ENCODE measurements around the gene TXNDC16. TPM values are rescaled to one million over a fixed set of nuclear protein-coding genes. Genes with fewer than 3 reads are reported as not detected.
"Not testable (repeated sequence)": the region's sequence is repeated elsewhere in the genome, so short reads cannot be mapped to it uniquely, and the experiment has no call there.

Gene TXNDC16, protein sequence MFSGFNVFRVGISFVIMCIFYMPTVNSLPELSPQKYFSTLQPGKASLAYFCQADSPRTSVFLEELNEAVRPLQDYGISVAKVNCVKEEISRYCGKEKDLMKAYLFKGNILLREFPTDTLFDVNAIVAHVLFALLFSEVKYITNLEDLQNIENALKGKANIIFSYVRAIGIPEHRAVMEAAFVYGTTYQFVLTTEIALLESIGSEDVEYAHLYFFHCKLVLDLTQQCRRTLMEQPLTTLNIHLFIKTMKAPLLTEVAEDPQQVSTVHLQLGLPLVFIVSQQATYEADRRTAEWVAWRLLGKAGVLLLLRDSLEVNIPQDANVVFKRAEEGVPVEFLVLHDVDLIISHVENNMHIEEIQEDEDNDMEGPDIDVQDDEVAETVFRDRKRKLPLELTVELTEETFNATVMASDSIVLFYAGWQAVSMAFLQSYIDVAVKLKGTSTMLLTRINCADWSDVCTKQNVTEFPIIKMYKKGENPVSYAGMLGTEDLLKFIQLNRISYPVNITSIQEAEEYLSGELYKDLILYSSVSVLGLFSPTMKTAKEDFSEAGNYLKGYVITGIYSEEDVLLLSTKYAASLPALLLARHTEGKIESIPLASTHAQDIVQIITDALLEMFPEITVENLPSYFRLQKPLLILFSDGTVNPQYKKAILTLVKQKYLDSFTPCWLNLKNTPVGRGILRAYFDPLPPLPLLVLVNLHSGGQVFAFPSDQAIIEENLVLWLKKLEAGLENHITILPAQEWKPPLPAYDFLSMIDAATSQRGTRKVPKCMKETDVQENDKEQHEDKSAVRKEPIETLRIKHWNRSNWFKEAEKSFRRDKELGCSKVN
- 1 to 10 TPM; 8.8 to 9.4 TPM for total RNA-seq

GRCh38 chr14:52552063-52552988 is at the start of gene TXNDC16, which contains the start of gene GPR137C:
Gene TXNDC16 (minus strand): TSS chr14:52552505. CDS start chr14:52543557, 8,948 bp downstream.
Gene GPR137C (plus strand): TSS chr14:52552836. CDS start chr14:52553148, 312 bp downstream.
- peaks cover 3% of the 10 kb centered on the region for H3K36me3 Mint-ChIP-seq (ENCODE audit: low read depth)
- peak within 1 kb of the TSS; percentile 92 for H3K4me3 Mint-ChIP-seq
- no peaks in the 10 kb centered on the region for H3K9me3 Mint-ChIP-seq
- DNase-seq: peak; percentile 100
- ChIA-PET CTCF (interaction anchor here (0.6 to 2.5 kb wide), 12 partner anchors 9 to 298 kb away, joined by 3 to 7 read pairs (median 5); no protein-coding TSS in a partner anchor), POLR2A (interaction anchor here (0.6 to 5.8 kb wide), 32 partner anchors 10 to 692 kb away, joined by 3 to 62 read pairs (median 4); partner anchors contain the start of genes ERO1A, GNG2, GNPNAT1 and NID2)
- H3K27me3 Mint-ChIP-seq: peaks cover 20% of the 10 kb centered on the region
- H3K4me1 Mint-ChIP-seq: peaks cover 27% of the 10 kb centered on the region
- peak within 1 kb of the TSS; percentile 78 for H3K27ac Mint-ChIP-seq

DNA sequence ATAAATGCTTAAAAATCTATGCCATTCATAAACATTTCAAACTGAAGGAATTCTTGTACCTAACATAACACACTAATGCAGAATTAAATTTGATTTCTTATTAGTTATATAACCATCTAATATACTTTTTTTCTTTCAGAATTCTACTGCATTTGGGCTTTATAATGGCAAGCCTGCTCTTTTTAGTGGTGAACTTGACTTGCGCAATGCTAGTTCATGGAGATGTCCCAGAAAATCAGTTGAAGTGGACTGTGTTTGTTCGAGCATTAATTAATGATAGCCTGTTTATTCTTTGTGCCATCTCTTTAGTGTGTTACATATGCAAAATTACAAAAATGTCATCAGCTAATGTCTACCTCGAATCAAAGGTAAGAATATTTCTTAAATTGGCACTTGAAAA is 47.7 kb upstream of the TXNDC16 start:
- ChIA-PET POLR2A (no interaction called here), CTCF (no interaction called here)
- Mint-ChIP-seq H3K36me3 (ENCODE audit: low read depth) (no peaks in the 10 kb centered on the region), H3K27ac (no peak overlapping the region), H3K4me1 (no peaks in the 10 kb centered on the region), H3K27me3 (peaks cover 9% of the 10 kb centered on the region), H3K4me3 (no peak overlapping the region), H3K9me3 (peaks cover 3% of the 10 kb centered on the region)
- no peak for DNase-seq

DNA sequence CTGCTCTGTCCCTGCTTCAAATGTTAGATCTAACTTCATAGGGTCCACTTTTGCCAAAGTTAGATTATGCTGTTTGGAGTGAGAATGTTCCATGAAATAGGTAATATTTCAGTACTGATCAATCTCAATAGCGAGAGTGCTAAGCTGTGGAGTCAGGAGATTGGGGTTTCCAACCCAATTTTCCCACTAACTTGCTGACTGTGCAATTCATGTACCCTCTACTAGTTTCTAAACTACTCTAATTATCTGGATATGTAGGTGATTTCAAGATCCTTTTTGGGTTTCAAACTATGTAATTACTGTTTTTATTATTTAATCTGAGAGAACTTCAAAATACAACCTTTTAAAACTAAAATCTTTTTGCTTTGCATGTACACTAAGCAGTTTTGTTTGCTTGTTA is 46.3 kb upstream of the TXNDC16 start:
- CTCF ChIA-PET: interaction anchor here (0.7 kb wide), 1 partner anchor 519 kb away, joined by 3 read pairs; no protein-coding TSS in a partner anchor
- POLR2A ChIA-PET: no interaction called here

DNA sequence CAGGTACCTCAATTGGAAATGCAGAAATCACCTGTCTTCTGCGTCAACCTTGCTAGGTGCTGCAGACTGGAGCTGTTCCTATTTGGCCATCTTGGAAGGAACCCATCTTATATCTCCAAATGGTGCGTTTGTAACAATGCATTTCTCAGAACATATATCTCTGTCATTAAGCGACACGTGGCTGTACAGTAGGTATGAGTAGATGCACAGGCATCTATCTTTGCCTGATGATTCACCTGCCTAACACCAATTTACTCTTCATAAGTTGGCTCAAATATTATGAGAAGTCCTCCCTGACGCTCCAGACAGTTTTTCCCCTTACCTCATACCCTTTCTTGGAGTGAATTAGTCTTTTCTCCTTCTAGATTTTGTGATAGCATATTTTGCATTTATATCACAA is 44.6 kb upstream of the TXNDC16 start:
- no peak for DNase-seq
- Mint-ChIP-seq H3K4me1 (no peaks in the 10 kb centered on the region), H3K9me3 (peaks cover 10% of the 10 kb centered on the region), H3K27ac (no peak overlapping the region), H3K36me3 (ENCODE audit: low read depth) (no peaks in the 10 kb centered on the region), H3K27me3 (peaks cover 21% of the 10 kb centered on the region), H3K4me3 (no peak overlapping the region)
- CTCF ChIA-PET: no interaction called here
- POLR2A ChIA-PET: no interaction called here

More for the DNA sequence above, 46.3 kb upstream of the TXNDC16 start:
- DNase-seq: no peak
- Mint-ChIP-seq H3K36me3 (ENCODE audit: low read depth) (no peaks in the 10 kb centered on the region), H3K27me3 (peaks cover 18% of the 10 kb centered on the region), H3K4me3 (no peak overlapping the region), H3K4me1 (no peaks in the 10 kb centered on the region), H3K27ac (no peak overlapping the region), H3K9me3 (peaks cover 6% of the 10 kb centered on the region)

GRCh38 chr14:52596320-52596719 is 44.0 kb upstream of the TXNDC16 start:
- no peak for DNase-seq
- Mint-ChIP-seq H3K27ac (no peak overlapping the region), H3K9me3 (peaks cover 12% of the 10 kb centered on the region), H3K27me3 (peaks cover 21% of the 10 kb centered on the region), H3K36me3 (ENCODE audit: low read depth) (no peaks in the 10 kb centered on the region), H3K4me3 (no peak overlapping the region), H3K4me1 (no peaks in the 10 kb centered on the region)
- ChIA-PET CTCF (no interaction called here), POLR2A (no interaction called here)

- Mint-ChIP-seq H3K4me1 (no peaks in the 10 kb centered on the region), H3K36me3 (ENCODE audit: low read depth) (no peaks in the 10 kb centered on the region), H3K4me3 (no peak overlapping the region), H3K27me3 (peaks cover 18% of the 10 kb centered on the region), H3K9me3 (peaks cover 12% of the 10 kb centered on the region), H3K27ac (no peak overlapping the region)
- POLR2A ChIA-PET: no interaction called here
- no peak for DNase-seq
- CTCF ChIA-PET: no interaction called here
These were observed 38.0 kb upstream of the TXNDC16 start for GRCh38 chr14:52590318-52590717.

- POLR2A ChIA-PET: no interaction called here
- no peak for DNase-seq
- Mint-ChIP-seq H3K27ac (no peak overlapping the region), H3K9me3 (peaks cover 9% of the 10 kb centered on the region), H3K27me3 (peaks cover 18% of the 10 kb centered on the region), H3K4me3 (no peak overlapping the region), H3K4me1 (no peaks in the 10 kb centered on the region), H3K36me3 (ENCODE audit: low read depth) (no peaks in the 10 kb centered on the region)
- CTCF ChIA-PET: no interaction called here
These were observed 37.3 kb upstream of the TXNDC16 start for GRCh38 chr14:52589646-52590045.

GRCh38 chr14:52583544-52583943 is 31.2 kb upstream of the TXNDC16 start:
- no peak overlapping the region for H3K27ac Mint-ChIP-seq
- CTCF ChIA-PET: no interaction called here
- H3K4me3 Mint-ChIP-seq: no peak overlapping the region
- H3K27me3 Mint-ChIP-seq: peaks cover 6% of the 10 kb centered on the region
- no peaks in the 10 kb centered on the region for H3K36me3 Mint-ChIP-seq (ENCODE audit: low read depth)
- POLR2A ChIA-PET: no interaction called here
- H3K9me3 Mint-ChIP-seq: no peaks in the 10 kb centered on the region
- no peaks in the 10 kb centered on the region for H3K4me1 Mint-ChIP-seq
- no peak for DNase-seq

GRCh38 chr14:52575858-52576257 is 23.6 kb upstream of the TXNDC16 start:
- Mint-ChIP-seq H3K27ac (no peak overlapping the region), H3K4me1 (no peaks in the 10 kb centered on the region), H3K27me3 (peaks cover 9% of the 10 kb centered on the region), H3K9me3 (peaks cover 14% of the 10 kb centered on the region), H3K36me3 (ENCODE audit: low read depth) (peaks cover 12% of the 10 kb centered on the region), H3K4me3 (no peak overlapping the region)
- no peak for DNase-seq
- ChIA-PET CTCF (no interaction called here), POLR2A (no interaction called here)

DNA sequence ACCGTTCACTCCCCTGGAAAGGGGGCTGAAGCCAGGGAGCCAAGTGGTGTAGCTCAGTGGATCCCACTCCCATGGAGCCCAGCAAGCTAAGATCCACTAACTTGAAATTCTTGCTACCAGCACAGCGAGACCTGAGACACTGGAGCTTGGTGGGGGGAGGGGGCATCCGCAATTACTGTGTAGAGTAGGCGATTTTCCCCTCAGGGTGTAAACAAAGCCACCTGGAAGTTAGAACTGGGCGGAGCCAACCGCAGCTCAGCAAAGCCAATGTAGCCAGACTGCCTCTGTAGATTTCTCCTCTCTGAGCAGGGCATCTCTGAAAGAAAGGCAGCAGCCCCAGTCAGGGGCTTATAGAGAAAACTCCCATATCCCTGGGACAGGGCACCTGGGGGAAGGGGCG is 16.1 kb upstream of the TXNDC16 start:
- H3K4me3 Mint-ChIP-seq, H3K4me1 Mint-ChIP-seq, H3K27ac Mint-ChIP-seq, DNase-seq, CTCF ChIA-PET: not testable (repeated sequence)
- POLR2A ChIA-PET: interaction anchor here (0.7 kb wide), 1 partner anchor 17 kb away, joined by 3 read pairs; no protein-coding TSS in a partner anchor
- Mint-ChIP-seq H3K36me3 (ENCODE audit: low read depth) (peaks cover 13% of the 10 kb centered on the region), H3K9me3 (peaks cover 26% of the 10 kb centered on the region), H3K27me3 (peaks cover 33% of the 10 kb centered on the region)

GRCh38 chr14:52563120-52563519 is 10.8 kb upstream of the TXNDC16 start:
- H3K9me3 Mint-ChIP-seq: no peaks in the 10 kb centered on the region
- H3K27me3 Mint-ChIP-seq: peaks cover 30% of the 10 kb centered on the region
- CTCF ChIA-PET: interaction anchor here (1.2 kb wide), 1 partner anchor 11 kb away, joined by 3 read pairs; the partner anchor contains the start of gene TXNDC16
- POLR2A ChIA-PET: interaction anchor here (1.9 to 2.8 kb wide), 2 partner anchors 9 to 11 kb away, joined by 4 to 13 read pairs; partner anchors contain the start of genes GPR137C and TXNDC16
- no peaks in the 10 kb centered on the region for H3K36me3 Mint-ChIP-seq (ENCODE audit: low read depth)
- DNase-seq: no peak
- H3K27ac Mint-ChIP-seq: no peak overlapping the region
- no peak overlapping the region for H3K4me3 Mint-ChIP-seq
- no peaks in the 10 kb centered on the region for H3K4me1 Mint-ChIP-seq

- no peak overlapping the region for H3K4me3 Mint-ChIP-seq
- H3K36me3 Mint-ChIP-seq (ENCODE audit: low read depth): no peaks in the 10 kb centered on the region
- ChIA-PET POLR2A (no interaction called here), CTCF (no interaction called here)
- peaks cover 4% of the 10 kb centered on the region for H3K4me1 Mint-ChIP-seq
- H3K27me3 Mint-ChIP-seq: peaks cover 44% of the 10 kb centered on the region
- H3K9me3 Mint-ChIP-seq: no peaks in the 10 kb centered on the region
- H3K27ac Mint-ChIP-seq: no peak overlapping the region
- no peak for DNase-seq
These were observed 6.4 kb upstream of the TXNDC16 start for GRCh38 chr14:52558688-52559087.

Data from activated CD4-positive, alpha-beta memory T cell treated with anti-CD3 and anti-CD28 coated beads, Interleukin-2, amount 10 ng/mL, durations not matched to agents 7 days and 5 days (primary cell).